ENCODE measurements around the gene NLRP7.
"Not testable (repeated sequence)": the region's sequence is repeated elsewhere in the genome, so short reads cannot be mapped to it uniquely, and the experiment has no call there.

DNA sequence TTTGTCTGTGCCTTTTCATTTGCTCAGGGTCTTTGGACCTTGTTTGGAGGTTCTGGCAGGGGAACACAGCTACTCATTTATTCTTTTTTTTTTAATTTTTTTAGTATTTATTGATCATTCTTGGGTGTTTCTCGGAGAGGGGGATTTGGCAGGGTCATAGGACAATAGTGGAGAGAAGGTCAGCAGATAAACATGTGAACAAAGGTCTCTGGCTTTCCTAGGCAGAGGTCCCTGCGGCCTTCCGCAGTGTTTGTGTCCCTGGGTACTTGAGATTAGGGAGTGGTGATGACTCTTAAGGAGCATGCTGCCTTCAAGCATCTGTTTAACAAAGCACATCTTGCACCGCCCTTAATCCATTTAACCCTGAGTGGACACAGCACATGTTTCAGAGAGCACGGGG is 39.4 kb downstream of the NLRP7 start:
- TF ChIP-seq, protein P1, sequence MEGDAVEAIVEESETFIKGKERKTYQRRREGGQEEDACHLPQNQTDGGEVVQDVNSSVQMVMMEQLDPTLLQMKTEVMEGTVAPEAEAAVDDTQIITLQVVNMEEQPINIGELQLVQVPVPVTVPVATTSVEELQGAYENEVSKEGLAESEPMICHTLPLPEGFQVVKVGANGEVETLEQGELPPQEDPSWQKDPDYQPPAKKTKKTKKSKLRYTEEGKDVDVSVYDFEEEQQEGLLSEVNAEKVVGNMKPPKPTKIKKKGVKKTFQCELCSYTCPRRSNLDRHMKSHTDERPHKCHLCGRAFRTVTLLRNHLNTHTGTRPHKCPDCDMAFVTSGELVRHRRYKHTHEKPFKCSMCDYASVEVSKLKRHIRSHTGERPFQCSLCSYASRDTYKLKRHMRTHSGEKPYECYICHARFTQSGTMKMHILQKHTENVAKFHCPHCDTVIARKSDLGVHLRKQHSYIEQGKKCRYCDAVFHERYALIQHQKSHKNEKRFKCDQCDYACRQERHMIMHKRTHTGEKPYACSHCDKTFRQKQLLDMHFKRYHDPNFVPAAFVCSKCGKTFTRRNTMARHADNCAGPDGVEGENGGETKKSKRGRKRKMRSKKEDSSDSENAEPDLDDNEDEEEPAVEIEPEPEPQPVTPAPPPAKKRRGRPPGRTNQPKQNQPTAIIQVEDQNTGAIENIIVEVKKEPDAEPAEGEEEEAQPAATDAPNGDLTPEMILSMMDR (IDR thresholded peaks at IDR 0.05): not testable (repeated sequence)
- TF ChIP-seq POLR2A (IDR thresholded peaks at IDR 0.05): not testable (repeated sequence)
